ENCODE data around the gene SH2D5. TPM values are rescaled to one million over a fixed set of nuclear protein-coding genes. Genes with fewer than 3 reads are reported as not detected.

Gene SH2D5
- total RNA-seq, 1 donor from 2014 or later: 5.1 TPM

GRCh38 chr1:20682571-20683236, 49.8 kb downstream of the SH2D5 start:
- H3K4me1 Mint-ChIP-seq: peaks cover 3% of the 10 kb centered on the region
- H3K4me1 ChIP-seq: no peaks in the 10 kb centered on the region
- H3K27me3 ChIP-seq: no peaks in the 10 kb centered on the region
- H3K9me3 Mint-ChIP-seq: no peaks in the 10 kb centered on the region
- H3K4me3 ChIP-seq: no peak overlapping the region
- no peaks in the 10 kb centered on the region for H3K9me3 ChIP-seq (ENCODE audit: low read depth)
- H3F3A ChIP-seq (ENCODE audit: low read depth): no peaks in the 10 kb centered on the region
- H3K4me2 ChIP-seq: no peak overlapping the region
- no peak overlapping the region for H3K9ac ChIP-seq
- H3K4me3 Mint-ChIP-seq: no peak overlapping the region
- no peaks in the 10 kb centered on the region for H3K36me3 Mint-ChIP-seq
- no peaks in the 10 kb centered on the region for H3K36me3 ChIP-seq
- peaks cover 3% of the 10 kb centered on the region for H3K27me3 Mint-ChIP-seq (ENCODE audit: insufficient read depth, low read depth)
- H3K27ac Mint-ChIP-seq: no peak overlapping the region
- no peaks in the 10 kb centered on the region for H4K20me1 ChIP-seq (ENCODE audit: low read depth)
- TF ChIP-seq CTCF (IDR thresholded peaks at IDR 0.05) (no peak), EZH2phosphoT487 (IDR thresholded peaks at IDR 0.05) (no peak), EZH2 (IDR thresholded peaks at IDR 0.05) (no peak)
- H2AFZ ChIP-seq (replicated peaks): no peak overlapping the region
- H3K27ac ChIP-seq: no peak overlapping the region
- no peak for DNase-seq (ENCODE audit: low spot score)
- no peaks in the 10 kb centered on the region for H3K79me2 ChIP-seq (ENCODE audit: low read depth)

DNA sequence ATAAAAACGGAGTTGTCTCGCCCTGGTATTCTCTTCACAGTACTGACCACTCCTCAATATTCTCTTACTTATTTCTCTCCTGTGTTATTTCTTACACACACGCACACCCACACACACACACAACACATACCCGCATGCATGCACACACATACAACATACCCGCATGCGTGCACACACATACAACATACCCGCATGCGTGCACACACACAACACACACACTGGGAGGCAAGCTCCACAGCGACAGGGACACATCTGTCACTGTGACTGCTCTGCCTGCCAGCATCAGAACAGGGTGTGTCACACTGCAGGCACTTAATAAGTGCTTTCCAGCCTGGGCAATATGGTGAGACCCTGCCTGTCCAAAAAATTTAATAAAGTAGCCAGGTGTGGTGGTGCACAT, 50.5 kb downstream of the SH2D5 start:
- H2AFZ ChIP-seq (replicated peaks): no peak overlapping the region
- no peak overlapping the region for H3K4me3 ChIP-seq
- no peak for DNase-seq (ENCODE audit: low spot score)
- no peaks in the 10 kb centered on the region for H4K20me1 ChIP-seq (ENCODE audit: low read depth)
- no peaks in the 10 kb centered on the region for H3K27me3 ChIP-seq
- Mint-ChIP-seq H3K27me3 (ENCODE audit: insufficient read depth, low read depth) (peaks cover 3% of the 10 kb centered on the region), H3K9me3 (no peaks in the 10 kb centered on the region), H3K27ac (no peak overlapping the region), H3K4me1 (peaks cover 3% of the 10 kb centered on the region), H3K36me3 (no peaks in the 10 kb centered on the region), H3K4me3 (no peak overlapping the region)
- no peaks in the 10 kb centered on the region for H3K36me3 ChIP-seq
- H3K9me3 ChIP-seq (ENCODE audit: low read depth): no peaks in the 10 kb centered on the region
- TF ChIP-seq CTCF (IDR thresholded peaks at IDR 0.05) (no peak), EZH2phosphoT487 (IDR thresholded peaks at IDR 0.05) (no peak), EZH2 (IDR thresholded peaks at IDR 0.05) (no peak)
- no peaks in the 10 kb centered on the region for H3K79me2 ChIP-seq (ENCODE audit: low read depth)
- H3K4me1 ChIP-seq: no peaks in the 10 kb centered on the region
- H3K27ac ChIP-seq: no peak overlapping the region
- H3K9ac ChIP-seq: no peak overlapping the region
- H3K4me2 ChIP-seq: no peak overlapping the region
- no peaks in the 10 kb centered on the region for H3F3A ChIP-seq (ENCODE audit: low read depth)

GRCh38 chr1:20680269-20680668, 52.2 kb downstream of the SH2D5 start:
- no peak overlapping the region for H3K4me3 ChIP-seq
- Mint-ChIP-seq H3K4me3 (no peak overlapping the region), H3K9me3 (no peaks in the 10 kb centered on the region), H3K36me3 (no peaks in the 10 kb centered on the region), H3K4me1 (no peaks in the 10 kb centered on the region), H3K27ac (no peak overlapping the region), H3K27me3 (ENCODE audit: insufficient read depth, low read depth) (peaks cover 3% of the 10 kb centered on the region)
- no peaks in the 10 kb centered on the region for H3K36me3 ChIP-seq
- H3K79me2 ChIP-seq (ENCODE audit: low read depth): no peaks in the 10 kb centered on the region
- H2AFZ ChIP-seq (replicated peaks): no peak overlapping the region
- no peak overlapping the region for H3K27ac ChIP-seq
- TF ChIP-seq CTCF (IDR thresholded peaks at IDR 0.05) (no peak), EZH2 (IDR thresholded peaks at IDR 0.05) (no peak), EZH2phosphoT487 (IDR thresholded peaks at IDR 0.05) (no peak)
- no peaks in the 10 kb centered on the region for H3F3A ChIP-seq (ENCODE audit: low read depth)
- no peaks in the 10 kb centered on the region for H3K9me3 ChIP-seq (ENCODE audit: low read depth)
- H4K20me1 ChIP-seq (ENCODE audit: low read depth): no peaks in the 10 kb centered on the region
- DNase-seq (ENCODE audit: low spot score): no peak
- no peaks in the 10 kb centered on the region for H3K4me1 ChIP-seq
- no peak overlapping the region for H3K4me2 ChIP-seq
- H3K9ac ChIP-seq: no peak overlapping the region
- H3K27me3 ChIP-seq: no peaks in the 10 kb centered on the region
